ENCODE results near the gene CAP2.

CAP2 gene

DNA sequence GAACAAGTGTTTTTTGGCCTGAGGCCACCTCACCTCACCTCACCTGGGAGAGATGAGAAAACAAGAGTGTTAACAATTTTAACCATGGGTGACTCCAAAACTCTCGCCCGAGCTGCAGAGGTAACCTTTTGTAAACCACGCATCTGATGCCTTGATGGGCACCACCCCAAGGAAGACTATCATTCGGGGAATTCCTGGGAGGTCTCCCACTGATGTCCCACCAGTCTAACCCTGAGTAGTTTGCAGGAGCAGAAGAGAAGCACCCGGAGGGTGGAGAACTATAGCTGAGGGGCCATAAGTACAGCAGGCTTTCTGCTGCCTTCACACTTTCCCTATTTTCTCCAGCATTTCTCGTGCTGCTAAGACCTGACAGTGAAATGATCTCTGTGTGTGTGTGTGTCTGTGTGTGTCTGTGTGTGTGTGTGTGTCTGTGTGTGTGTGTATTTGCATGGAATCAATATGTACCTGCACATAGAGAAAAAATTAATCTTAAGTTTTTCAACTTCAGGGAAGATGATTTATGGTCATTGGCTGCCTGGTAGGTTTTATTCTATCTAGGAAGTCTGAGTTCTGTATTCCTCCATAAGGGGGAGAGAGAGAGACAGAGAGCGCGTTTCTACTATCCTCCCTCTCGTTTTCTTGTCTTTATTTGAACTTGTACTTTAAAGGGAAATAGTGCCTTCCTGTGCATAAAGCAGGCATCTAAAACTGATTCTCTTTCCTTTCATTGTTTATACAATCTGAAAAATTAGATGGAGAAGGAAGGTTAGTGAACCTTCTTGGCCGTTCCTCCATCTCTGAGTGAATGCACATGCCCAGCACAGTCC, 75.8 kb downstream of the CAP2 start:
- no peak for DNase-seq (ENCODE audit: extremely low spot score)
- POLR2A ChIA-PET = no interaction called here

DNA sequence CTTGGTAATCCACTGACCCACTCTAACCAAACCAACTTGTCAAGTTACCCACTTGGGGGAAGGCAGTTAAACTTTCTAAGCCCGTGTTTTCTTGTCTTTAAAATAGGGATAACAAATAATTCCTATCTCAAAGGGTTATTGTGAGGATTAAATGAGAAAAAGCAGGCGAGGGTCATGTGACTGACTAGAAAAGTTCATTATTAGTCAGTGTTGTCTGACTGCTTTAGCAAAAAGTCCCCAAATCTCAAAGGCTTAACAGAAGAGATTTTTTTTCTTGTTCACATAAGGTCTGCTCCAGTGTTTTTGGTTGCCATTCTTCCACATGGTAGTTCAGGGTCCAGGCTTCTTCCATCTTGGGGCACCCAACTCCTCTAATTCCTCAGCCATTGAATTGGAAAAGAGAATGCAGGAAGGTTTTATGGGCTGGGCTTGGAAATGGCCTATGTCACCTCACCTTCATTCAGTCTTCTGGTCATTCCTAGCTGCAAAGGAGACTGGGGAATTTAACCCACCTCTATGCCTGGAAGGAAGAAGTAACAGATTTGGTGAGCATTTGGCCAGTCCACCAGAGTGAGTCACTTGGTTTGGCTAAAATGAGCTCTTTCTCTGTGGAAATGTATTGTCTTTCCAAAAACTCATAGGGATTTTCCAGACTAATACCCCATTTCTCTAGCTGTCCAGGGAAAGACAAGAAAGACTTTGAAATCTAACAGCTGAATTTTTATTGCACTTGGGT, 77.0 kb downstream of the CAP2 start:
- POLR2A ChIA-PET = no interaction called here
- TF ChIP-seq, protein P1, sequence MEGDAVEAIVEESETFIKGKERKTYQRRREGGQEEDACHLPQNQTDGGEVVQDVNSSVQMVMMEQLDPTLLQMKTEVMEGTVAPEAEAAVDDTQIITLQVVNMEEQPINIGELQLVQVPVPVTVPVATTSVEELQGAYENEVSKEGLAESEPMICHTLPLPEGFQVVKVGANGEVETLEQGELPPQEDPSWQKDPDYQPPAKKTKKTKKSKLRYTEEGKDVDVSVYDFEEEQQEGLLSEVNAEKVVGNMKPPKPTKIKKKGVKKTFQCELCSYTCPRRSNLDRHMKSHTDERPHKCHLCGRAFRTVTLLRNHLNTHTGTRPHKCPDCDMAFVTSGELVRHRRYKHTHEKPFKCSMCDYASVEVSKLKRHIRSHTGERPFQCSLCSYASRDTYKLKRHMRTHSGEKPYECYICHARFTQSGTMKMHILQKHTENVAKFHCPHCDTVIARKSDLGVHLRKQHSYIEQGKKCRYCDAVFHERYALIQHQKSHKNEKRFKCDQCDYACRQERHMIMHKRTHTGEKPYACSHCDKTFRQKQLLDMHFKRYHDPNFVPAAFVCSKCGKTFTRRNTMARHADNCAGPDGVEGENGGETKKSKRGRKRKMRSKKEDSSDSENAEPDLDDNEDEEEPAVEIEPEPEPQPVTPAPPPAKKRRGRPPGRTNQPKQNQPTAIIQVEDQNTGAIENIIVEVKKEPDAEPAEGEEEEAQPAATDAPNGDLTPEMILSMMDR (IDR thresholded peaks at IDR 0.05; ENCODE audit: control extremely low read depth, extremely low read depth, low read depth, missing control alignments) = no peak
- CTCF ChIA-PET = interaction anchor here (1.4 kb wide), 1 partner anchor 465 kb away, joined by 3 read pairs; no protein-coding TSS in a partner anchor
- no peak for DNase-seq (ENCODE audit: extremely low spot score)

More for the DNA sequence above, 75.8 kb downstream of the CAP2 start:
- TF ChIP-seq, protein P1 (IDR thresholded peaks at IDR 0.05; ENCODE audit: control extremely low read depth, extremely low read depth, low read depth, missing control alignments) = no peak
- CTCF ChIA-PET = interaction anchor here (1.4 kb wide), 1 partner anchor 466 kb away, joined by 3 read pairs; no protein-coding TSS in a partner anchor

DNA sequence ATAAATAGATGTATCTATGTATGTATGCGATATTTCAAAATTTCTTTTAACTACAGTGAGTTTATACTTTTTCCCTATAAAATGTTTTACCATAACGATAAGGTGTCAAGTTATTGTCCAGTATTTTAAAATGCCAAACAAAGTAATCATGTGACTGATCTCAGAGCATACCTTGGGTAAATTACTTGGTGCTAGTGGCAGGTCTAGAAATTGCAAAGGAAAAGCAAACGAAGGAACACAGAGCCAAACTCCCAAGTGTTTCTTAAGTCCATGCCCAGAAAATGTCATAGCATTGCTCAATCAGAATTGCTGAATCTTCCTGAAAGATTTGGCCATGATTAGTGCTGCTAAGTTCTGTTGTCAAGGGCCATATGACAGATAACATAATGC, 77.5 kb downstream of the CAP2 start:
- TF ChIP-seq, protein P1 (IDR thresholded peaks at IDR 0.05; ENCODE audit: control extremely low read depth, extremely low read depth, low read depth, missing control alignments) = no peak
- ChIA-PET CTCF (interaction anchor here (1.4 kb wide), 1 partner anchor 464 kb away, joined by 3 read pairs; no protein-coding TSS in a partner anchor), POLR2A (no interaction called here)
- DNase-seq (ENCODE audit: extremely low spot score) = no peak

DNA sequence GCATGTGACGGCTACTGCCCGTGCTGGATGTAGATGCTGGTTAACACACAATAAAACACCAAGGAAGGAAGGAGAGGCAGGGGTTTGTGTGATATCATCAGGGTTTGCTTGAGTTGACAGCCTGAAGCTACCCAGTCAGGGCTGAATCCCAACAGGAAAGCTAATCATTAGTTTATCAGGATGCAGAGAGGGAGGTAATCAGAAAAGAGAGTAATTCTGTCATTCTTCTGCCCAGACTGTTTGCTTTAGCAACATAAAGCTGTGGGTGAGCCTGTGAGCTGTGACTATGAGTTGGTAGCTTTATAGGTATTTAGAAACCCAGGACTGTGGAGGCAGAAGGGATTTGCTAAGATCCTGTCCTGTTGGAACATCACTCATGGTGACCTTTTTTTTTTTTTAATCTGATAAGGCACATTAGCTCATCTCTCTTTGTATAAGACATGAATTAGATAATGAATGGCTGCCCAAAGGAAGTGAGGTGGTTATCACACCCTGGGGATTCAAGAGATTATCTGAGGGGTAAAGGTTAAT, 79.3 kb downstream of the CAP2 start:
- POLR2A ChIA-PET = no interaction called here
- CTCF ChIA-PET = interaction anchor here (1.3 to 1.6 kb wide), 2 partner anchors 30 to 33 kb away, joined by 3 read pairs; no protein-coding TSS in a partner anchor
- no peak for DNase-seq (ENCODE audit: extremely low spot score)
- TF ChIP-seq, protein P1 (IDR thresholded peaks at IDR 0.05; ENCODE audit: control extremely low read depth, extremely low read depth, low read depth, missing control alignments) = no peak

DNA sequence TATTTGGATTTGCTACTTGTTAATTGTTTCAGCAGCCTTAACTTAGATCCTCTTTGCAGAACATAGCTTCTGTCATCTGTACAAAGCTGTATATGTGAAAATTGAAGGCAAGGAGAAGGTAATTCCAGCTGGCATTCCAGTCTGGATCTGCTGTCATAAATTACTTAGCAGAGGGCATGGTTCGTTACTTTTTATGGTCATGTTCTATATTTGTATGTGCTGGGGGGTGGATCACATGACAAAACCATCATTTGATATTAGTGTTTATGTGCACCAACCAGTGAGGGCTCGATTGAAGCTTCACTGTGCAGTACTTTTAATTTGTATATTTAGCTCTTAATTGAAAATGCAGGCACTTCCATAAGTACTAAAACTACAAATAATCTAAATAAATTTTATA, 80.2 kb downstream of the CAP2 start:
- ChIA-PET CTCF (interaction anchor here (1.6 kb wide), 1 partner anchor 31 kb away, joined by 3 read pairs; no protein-coding TSS in a partner anchor), POLR2A (no interaction called here)
- DNase-seq (ENCODE audit: extremely low spot score) = no peak

DNA sequence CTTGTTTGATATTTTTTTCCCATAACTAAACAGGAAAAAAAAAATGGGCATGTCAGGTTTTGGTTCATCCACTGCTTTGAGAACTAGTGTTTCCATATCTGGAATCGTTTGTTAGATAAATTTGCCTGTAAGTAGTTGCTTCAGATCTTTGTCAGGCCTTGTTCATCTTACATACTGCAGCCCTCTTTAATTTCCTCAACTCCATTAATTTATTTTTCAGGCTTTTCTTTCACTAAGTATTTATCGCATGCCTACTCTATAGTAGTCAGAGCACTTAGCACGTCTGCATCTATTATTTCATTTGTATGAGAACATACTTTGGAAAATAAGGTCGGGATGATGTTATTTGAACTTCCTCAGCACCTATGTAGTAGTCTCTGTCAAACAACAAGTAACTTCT, 80.9 kb downstream of the CAP2 start:
- TF ChIP-seq, protein P1 (IDR thresholded peaks at IDR 0.05; ENCODE audit: control extremely low read depth, extremely low read depth, low read depth, missing control alignments) = no peak
- ChIA-PET CTCF (no interaction called here), POLR2A (no interaction called here)
- DNase-seq (ENCODE audit: extremely low spot score) = no peak

More for the DNA sequence above, 80.2 kb downstream of the CAP2 start:
- TF ChIP-seq, protein P1 (IDR thresholded peaks at IDR 0.05; ENCODE audit: control extremely low read depth, extremely low read depth, low read depth, missing control alignments) = no peak

Data from GM10248 (cell line).